AG04449 (cell line): ENCODE results near the gene KCNH1.

Source experiments
- CTCF ChIA-PET: fragments of 350-600 bp; formaldehyde crosslinking; extraction: SDS; loops from one replicate; lab custom pipeline; 2021; ENCODE audit warnings: antibody characterized with exemption; lab: Yijun Ruan, JAX
- POLR2A ChIA-PET: fragments of 400-600, 350-600 bp; formaldehyde crosslinking; extraction: SDS; loops from one replicate; lab custom pipeline; 2020; ENCODE audit warnings: antibody characterized with exemption, inconsistent platforms; lab: Yijun Ruan, JAX
- DNase-seq: peaks from one replicate; pipeline ENCODE4 v3.0.0-alpha.2; 2010; ENCODE audit warnings: low read depth, low spot score
- H3K4me3 ChIP-seq: 2 replicates; pipeline ENCODE4 v1.5.1; 2011; ENCODE audit warnings: low read depth, mild to moderate bottlenecking, control low read depth, low read length
- TF ChIP-seq, protein P1 (sequence below): IDR thresholded peaks from one replicate; pipeline ENCODE4 v1.5.1; 2011; ENCODE audit warnings: mild to moderate bottlenecking, moderate library complexity, low read length, control low read depth, inconsistent platforms; ENCODE audit not compliant: insufficient read depth; ENCODE audit errors: missing control alignments

KCNH1 gene

GRCh38 chr1:211024901-211025300 lies 109.0 kb downstream of the KCNH1 start:
- ChIA-PET CTCF (interaction anchor here (1.0 kb wide), 1 partner anchor 9 kb away, joined by 3 read pairs; no protein-coding TSS in a partner anchor), POLR2A (no interaction called here)
- DNase-seq, result no peak
- no peak overlapping the region for H3K4me3 ChIP-seq
- TF ChIP-seq, protein P1, sequence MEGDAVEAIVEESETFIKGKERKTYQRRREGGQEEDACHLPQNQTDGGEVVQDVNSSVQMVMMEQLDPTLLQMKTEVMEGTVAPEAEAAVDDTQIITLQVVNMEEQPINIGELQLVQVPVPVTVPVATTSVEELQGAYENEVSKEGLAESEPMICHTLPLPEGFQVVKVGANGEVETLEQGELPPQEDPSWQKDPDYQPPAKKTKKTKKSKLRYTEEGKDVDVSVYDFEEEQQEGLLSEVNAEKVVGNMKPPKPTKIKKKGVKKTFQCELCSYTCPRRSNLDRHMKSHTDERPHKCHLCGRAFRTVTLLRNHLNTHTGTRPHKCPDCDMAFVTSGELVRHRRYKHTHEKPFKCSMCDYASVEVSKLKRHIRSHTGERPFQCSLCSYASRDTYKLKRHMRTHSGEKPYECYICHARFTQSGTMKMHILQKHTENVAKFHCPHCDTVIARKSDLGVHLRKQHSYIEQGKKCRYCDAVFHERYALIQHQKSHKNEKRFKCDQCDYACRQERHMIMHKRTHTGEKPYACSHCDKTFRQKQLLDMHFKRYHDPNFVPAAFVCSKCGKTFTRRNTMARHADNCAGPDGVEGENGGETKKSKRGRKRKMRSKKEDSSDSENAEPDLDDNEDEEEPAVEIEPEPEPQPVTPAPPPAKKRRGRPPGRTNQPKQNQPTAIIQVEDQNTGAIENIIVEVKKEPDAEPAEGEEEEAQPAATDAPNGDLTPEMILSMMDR, result no peak

- no peak overlapping the region for H3K4me3 ChIP-seq
- ChIA-PET CTCF (no interaction called here), POLR2A (no interaction called here)
- no peak for DNase-seq
- TF ChIP-seq, protein P1, result no peak
Measured at GRCh38 chr1:211019266-211019665, 114.7 kb downstream of the KCNH1 start.

- POLR2A ChIA-PET, result no interaction called here
- TF ChIP-seq, protein P1, result no peak
- CTCF ChIA-PET, result no interaction called here
Measured at GRCh38 chr1:211018690-211019089, 115.3 kb downstream of the KCNH1 start.

GRCh38 chr1:211017075-211017718 lies 116.8 kb downstream of the KCNH1 start:
- no peak overlapping the region for H3K4me3 ChIP-seq
- ChIA-PET CTCF (no interaction called here), POLR2A (no interaction called here)
- DNase-seq, result no peak
- TF ChIP-seq, protein P1, result no peak

More at GRCh38 chr1:211018690-211019089, 115.3 kb downstream of the KCNH1 start:
- no peak overlapping the region for H3K4me3 ChIP-seq
- no peak for DNase-seq

GRCh38 chr1:211014275-211014674 lies 119.7 kb downstream of the KCNH1 start:
- CTCF ChIA-PET, result interaction anchor here (1.3 kb wide), 1 partner anchor 119 kb away, joined by 3 read pairs; the partner anchor contains the start of gene KCNH1

More at GRCh38 chr1:211014275-211014674, 119.7 kb downstream of the KCNH1 start:
- H3K4me3 ChIP-seq, result no peak overlapping the region
- POLR2A ChIA-PET, result no interaction called here
- TF ChIP-seq, protein P1, result no peak
- no peak for DNase-seq
